NCI-H526 treated with DMSO at 0.1 percent for 48 hours (cell line): ENCODE measurements around the gene TMEM225B.
"Not testable (repeated sequence)": the region's sequence is repeated elsewhere in the genome, so short reads cannot be mapped to it uniquely, and the experiment has no call there.

Experiments
- DNase-seq: peaks from one replicate; lab custom pipeline; 2025; lab: John Stamatoyannopoulos, UW

Gene TMEM225B

DNA sequence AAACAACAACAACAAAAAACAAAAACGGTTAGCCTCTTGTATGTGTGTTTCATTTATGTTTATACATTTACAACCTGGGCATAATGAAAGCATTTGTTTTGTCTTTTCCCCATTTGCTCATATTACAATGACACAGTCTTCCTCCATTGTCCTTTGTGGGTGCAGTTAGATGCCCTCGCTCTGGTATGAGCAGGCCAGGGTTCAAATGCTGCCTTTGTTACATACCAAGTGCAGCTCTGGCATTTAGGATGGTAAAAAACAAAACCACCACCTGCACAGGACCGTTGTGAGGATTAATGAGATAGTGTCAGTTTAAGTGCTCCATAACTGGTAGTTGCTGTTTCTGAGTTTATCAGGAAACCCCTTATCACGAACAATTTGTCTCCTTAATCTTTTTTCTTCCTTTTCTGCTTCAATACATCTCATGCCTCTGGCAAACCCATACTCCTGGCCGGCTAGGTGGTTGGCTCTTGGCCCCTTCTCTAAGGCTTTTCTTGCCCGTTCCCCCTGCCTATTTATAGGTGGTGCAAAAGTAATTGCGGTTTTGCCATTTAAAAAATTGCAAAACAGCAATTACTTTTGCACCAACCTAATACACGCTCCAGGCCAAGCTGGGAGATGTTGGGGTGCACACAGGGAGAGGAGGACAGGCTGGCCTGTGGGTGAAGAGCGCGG is 18.6 kb upstream of the TMEM225B start:
- DNase-seq: no peak

DNA sequence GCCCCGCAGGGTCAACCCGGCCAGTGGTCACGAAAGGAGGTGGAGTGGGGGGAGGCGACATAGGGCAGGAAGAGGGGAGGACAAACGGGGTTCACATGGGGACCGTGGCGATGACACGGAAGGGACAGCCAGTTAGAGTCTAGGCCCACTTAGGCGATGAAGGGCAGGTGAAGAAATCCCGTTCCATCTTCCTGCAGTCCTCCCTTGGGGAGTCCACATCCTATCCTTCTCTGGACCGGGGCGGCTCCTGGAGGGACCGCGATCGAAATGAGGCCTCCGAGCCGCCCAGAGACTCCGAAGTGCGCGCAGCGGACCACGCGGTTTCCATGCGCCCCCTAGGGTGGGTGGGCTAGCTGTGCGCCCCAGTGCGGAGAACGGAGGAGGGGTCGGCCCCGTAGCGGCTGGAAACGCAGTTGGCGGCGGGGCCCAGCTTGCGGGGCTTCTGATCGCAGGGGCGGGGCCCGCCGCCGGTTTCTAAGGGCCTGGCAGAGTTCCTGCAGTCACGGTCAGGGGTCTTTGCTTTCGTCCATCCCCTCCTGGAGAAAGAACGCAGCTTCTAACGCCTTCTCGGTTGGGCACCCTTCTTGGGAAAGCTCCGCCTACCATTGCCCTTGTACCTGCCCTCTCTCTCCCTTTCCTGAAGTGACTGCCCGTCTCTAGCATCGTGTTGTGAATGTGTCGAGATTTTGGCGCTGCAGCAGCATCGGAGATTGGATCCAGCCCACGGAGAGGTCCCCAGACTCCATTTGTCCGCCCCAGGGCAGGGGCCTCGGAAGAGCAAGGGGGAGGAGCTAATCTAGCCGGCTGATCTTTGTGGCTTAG is 17.9 kb upstream of the TMEM225B start:
- DNase-seq: peak; percentile 34

DNA sequence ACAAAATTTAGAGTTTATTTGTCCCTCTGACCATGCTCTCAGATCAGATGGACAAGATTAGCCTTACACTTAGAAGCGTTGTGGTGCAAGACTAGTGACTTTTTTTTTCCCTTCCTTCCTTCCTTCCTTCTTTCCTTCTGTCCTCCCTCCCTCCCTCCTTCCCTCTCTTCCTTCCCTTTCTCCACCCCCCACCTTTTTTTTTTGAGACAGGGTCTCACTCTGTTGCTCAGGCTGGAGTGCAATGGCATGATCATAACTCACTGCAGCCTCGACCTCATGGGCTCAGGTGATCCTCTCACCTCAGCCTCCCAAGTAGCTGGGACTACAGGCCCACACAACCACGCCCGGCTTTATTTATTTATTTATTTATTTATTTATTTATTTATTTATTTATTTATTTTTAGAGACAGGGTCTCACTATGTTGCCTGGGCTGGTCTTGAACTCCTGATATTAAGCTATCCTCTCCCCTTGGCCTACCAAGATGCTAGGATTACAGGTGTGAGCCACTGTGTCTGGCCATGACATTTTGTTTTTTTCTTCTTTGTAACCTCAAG is 17.2 kb upstream of the TMEM225B start:
- not testable (repeated sequence) for DNase-seq

DNA sequence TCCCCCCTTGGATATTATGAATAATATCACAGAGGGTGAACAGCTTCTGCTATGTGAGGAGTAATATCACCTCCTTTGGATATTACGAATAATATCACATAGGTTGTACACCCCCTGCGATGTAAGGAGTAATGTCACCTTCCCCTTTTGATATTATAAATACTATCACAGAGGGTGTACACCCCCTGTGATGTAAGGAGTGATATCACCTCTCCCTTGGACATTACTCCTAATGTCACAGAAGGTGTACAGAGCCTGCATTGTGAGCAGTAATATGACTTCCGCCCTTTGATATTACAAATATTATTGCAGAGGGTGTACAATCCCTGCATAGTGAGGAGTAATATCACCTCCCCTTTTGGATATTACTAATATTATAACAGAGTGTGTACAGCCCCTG is 9.2 kb upstream of the TMEM225B start:
- no peak for DNase-seq

DNA sequence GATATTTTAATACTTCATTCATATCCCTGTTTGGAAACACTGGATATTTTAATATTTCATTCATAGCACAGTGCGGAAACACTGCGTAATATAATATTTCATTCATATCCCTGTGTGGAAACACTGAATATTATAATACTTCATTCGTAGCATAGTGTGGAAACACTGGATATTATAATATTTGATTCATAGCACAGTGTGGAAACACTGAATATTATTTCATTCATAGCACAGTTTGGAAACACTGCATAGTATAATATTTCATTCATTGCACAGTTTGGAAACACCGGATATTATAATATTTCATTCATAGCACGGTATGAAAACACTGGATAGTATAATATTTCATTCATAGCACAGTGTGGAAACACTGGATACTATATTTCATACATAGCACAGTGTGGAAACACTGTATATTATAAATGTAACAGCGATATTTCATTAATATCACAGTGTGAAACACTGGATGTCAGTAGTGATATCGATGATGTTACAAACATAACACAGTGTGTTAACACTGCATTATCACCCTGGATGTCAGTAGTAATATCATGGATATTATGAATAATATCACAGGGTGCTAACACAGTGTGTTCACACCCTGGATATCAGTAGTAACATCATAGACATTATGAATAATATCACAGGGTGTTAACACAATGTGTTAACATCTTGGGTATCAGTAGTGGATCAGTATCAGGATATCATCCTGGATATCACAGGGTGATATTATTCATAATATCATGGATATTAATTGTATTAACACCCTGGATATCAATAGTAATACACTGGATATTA is 2.9 kb upstream of the TMEM225B start:
- DNase-seq: no peak

DNA sequence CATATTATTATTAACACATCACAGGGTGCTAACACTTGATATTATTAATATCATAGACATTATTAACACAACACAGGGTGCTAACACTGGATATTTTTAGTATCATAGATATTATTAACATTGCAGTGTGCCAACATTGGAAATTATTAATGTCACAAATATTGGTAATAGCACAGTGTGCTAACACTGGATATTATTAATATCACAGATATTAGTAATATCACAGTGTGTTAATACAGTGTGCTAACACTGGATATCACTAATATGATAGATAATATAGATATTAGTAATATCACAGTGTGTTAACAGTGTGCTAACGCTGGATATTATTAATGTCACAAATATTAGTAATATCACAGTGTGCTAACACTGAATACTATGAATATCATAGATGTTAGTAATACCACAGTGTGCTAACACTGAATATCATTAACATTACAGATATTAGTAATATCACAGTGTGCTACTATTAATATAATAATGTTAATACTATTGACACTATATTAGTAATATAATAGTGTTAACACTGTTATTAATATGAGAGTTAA is 1.6 kb upstream of the TMEM225B start:
- DNase-seq: no peak

DNA sequence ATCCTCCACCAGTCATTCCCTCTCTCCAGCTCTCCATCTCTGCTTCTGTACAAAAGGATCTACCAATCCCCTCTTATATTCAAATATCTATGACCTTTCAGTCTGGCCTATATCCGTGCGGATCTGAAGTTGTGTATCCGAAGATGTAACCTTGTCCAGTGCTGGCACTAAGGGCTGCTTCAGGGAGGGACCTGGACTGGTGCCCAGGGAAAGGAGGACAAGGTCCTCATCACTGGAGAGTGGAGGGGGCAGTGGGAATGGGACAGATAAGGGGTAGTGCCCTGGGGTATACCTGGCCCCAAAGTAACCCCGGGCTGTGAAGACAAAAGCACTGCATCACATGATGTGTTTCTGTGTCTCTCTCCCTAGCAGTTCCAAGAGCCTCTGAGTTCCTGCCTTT is 1.8 kb downstream of the TMEM225B start:
- no peak for DNase-seq

DNA sequence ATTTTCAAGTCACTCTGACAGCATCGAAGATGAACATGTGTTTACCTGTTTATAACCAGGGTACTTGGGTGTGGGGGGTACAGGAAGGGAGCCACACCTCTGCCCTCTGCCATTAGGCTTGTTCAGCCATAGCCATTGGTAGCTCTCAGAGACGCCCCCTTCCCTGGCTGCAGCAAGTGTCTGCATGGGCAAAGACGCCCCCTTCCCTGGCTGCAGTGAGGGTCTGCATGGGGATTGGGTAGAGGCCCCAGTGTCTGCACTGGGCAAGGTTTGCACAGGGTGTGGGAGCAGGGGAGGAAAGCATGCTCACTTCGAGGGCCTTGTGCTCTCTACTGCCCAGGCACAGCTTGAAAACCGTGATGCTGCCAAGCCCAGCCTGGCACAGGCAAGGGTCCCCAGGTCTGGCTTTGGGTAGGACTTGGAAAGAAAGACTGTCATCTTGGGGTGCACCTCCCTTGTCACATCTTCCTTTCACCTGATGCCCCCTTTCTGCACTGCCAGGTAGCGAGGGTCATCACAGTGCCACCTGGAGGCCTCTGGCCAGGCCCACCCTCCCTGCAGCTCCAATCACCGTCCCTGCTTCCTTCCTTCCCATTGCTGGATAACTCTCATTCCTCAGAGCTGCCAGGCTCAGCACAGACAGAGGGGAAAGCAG is 3.7 kb downstream of the TMEM225B start:
- DNase-seq: no peak

DNA sequence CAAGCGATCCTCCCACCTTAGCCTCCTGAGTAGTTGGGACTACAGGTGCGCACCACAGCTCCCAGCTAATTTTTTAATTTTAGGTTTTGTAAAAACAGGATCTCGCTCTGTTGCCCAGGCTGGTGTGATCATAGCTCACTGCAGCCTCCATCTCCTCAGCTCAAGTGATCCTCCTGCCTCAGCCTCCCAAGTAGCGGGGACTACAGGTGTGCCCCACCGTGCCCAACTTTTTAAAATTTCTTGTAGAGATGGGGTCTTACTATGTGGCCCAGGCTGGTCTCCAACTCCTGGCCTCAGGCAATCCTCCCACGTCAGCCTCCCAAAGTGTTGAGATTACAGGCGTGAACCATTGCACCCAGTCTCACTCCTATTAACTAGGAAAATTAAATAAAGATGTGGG is 7.5 kb downstream of the TMEM225B start:
- no peak for DNase-seq

DNA sequence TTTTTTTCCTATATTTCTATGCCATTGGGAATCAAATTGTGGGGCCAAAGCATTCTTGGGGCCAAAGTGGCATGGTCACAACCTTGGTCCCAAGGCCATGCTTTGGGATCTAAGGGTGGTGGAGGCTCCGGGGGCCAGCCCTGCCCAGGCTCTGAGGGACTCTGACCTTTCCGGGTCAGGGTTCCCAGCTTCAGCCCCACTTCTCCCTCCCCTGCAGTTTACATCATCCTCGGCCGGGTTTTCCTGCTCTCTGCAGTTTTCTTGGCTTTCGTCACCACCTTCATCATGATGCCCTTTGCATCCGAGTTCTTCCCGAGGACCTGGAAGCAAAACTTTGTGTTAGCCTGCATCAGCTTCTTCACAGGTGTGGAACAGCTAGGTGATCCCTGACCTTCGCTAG is 8.5 kb downstream of the TMEM225B start:
- DNase-seq: no peak

DNA sequence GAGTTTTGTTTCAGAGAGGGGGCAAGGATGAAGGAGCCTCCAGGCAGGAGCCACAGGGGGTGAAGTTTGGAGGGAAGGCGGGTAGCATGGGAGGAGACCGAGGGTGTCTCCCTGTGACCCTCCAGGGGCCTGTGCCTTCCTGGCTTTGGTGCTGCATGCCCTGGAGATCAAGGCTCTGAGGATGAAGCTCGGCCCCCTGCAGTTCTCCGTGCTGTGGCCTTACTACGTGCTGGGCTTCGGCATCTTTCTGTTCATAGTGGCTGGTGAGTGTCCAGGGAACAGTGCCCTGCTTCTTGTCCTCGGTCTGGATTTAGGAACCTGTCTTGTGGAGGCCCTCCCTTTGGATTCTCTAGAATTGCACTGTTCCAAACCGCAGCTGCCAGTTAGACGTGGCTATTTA is 9.5 kb downstream of the TMEM225B start:
- no peak for DNase-seq

DNA sequence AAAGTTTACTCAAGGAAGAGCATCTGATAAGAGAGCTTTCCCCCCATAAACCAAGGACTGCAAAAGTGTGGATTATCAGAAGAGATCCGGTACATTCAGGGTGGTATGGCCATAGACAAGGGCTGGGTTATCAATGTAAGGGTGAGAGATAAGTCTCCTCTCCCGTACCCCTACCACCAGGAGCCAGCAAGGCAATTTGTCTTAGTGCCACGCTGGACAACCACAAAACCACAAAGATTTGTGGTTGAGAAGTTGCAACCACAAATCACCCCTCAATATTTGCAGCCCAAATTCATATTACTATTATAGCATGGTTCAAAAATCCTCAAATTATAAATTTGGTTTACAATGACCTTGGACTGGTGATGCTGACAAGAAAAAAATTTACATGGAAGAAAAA is 16.4 kb downstream of the TMEM225B start:
- DNase-seq: no peak

DNA sequence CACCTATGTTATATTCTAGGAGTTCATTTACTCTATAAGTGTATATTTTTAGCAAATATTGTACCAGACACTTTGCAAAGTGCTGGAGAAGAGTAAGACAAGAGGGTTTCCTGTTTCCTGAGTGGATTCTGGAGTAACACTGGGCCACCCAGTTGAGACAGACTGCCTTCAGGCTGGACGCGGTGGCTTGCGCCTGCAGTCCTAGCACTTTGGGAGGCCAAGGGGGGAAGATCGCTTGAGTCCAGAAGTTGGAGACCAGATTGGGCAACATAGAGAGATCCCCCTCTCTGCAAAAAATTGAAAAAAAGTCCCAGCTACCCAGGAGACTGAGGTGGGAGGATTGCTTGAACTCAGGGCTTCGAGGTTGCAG is 17.9 kb downstream of the TMEM225B start:
- DNase-seq: no peak

DNA sequence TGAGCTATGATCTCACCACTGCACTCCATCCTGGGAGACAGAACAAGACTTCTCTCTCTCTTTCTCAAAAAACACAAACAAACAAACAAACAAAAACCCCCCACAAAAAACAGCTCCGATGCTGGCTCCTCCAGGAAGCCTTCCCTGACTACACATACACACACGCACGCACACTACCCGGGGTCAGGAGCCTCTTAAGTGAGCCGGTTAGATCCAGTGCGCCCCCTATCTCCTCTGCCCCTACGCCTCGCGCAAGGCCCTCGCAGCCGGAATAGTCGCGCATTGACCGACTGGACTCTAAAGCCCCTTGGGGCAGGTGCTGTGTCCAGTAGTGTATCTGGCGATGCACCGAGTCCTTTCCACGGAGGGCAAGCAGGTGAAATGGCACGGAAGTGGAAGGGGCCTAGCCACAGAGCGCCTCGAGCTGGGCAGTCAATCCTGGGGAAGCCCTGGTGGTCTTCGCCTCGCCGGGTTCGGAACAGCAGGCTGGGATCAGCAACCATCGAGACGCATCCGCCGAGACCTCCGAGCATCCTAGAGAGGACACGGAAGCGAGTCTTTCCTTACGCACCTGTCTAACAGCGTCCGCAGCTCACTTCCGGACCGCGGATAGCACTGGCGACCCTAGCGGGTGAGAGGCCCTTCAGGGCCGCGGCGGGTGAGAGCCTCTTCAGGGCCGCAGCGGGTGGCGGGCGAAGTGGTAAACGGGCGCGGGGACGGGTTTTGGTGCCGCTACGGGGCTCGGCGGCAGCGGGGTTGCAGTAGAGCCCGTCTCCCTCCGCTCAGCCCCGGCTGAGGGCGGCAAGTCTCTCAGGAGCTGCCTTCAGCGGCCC is 18.5 kb downstream of the TMEM225B start, which contains the start of gene ZSCAN25:
TSS of gene ZSCAN25 (plus strand) at position 588 of the 833 bp plus-strand sequence. CDS start 2,661 bp downstream, outside the sequence.
- peak; percentile 92 for DNase-seq

DNA sequence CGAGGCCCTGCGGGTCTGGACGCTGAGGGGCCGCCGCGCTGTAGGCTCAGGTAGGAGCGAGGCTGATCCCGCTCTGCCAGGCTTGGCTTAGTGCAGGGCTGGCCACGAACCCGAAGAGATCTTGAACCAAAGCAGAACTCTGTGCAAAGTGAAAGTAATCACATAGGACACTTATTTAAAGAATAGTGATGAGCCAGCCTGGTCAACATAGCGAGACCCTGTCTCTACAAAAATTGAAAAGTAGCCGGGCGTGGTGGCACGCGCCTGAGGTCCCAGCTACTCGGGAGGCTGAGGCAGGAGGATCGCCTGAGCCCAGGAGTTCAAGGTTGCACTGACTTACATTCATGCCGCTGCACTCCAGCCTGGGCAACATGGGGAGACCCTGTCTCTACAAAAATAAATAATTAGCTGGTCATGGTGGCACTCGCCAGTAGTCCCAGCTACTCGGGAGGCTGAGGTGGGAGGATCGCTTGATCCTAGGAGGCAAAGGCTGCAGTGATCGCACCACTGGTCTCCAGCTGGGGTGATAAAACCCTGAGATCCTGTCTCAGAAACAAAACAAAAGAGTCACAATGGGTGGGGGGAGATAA is 19.2 kb downstream of the TMEM225B start:
- DNase-seq: no peak

DNA sequence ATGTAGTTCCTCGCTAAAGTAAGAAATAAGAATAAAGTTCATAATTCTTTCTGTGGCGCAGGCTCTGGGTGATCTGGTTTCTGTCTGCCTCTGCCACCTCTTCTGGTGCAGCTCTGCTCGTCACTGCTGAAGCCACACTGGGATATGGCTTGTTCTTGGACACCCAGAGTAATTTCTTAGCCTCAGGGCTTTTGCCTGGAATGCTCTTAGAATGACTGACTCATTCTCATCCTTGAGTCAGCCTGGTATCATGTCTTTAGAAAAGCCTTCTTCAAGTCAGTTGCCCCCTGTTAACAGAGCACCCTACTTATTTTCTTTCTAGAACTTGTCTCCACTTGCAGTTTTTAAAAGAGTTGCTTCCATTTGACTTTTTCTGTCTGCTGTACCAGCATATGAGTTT is 20.7 kb downstream of the TMEM225B start:
- no peak for DNase-seq

DNA sequence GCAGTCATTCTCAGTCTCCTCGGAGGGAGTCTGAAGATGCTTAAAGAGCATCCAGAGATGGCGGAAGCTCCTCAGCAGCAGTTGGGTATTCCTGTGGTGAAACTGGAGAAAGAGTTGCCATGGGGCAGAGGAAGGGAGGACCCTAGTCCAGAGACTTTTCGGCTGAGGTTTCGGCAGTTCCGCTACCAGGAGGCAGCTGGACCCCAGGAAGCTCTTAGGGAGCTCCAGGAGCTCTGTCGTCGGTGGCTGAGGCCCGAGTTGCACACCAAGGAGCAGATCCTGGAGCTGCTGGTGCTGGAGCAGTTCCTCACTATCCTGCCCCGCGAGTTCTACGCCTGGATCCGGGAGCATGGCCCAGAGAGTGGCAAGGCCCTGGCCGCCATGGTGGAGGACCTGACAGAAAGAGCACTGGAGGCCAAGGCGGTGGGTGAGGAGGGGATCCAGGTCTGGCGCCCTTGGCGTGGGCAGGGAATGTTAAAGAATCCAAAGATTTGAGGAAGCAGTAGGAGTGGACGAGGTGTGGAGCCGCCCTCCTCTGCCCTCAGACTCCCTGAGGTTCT is 21.6 kb downstream of the TMEM225B start:
- no peak for DNase-seq

DNA sequence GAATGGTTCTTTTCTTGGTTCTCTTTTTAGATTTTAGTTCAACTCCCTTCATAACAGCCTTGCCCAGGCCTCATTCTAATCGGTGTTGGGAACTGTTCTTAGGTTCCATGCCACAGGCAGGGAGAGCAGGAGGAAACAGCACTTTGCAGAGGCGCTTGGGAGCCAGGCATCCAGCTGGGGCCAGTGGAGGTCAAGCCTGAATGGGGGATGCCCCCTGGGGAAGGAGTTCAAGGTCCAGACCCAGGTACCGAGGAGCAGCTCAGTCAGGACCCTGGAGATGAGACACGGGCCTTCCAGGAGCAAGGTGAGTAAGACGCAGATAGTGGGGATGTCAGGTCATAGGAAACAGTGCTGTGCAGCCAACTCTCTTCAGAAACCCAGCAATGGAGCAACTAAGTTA is 23.2 kb downstream of the TMEM225B start:
- DNase-seq: no peak

DNA sequence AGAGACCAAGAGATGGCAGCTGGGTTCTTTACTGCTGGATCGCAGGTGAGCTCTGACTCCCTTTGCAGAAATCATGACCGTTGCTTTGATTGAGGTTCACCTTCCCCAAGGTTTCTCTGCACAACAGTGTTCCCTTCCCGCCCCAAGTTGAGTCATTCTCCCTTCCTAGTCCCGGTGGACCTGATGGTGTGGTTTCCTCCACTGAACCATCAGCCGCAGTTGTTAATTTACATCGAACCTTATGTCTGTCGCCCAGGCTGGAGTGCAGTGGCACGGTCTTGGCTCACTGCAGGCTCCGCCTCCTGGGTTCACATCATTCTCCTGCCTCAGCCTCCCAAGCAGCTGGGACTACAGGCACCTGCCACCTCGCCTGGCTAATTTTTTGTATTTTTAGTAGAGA is 24.5 kb downstream of the TMEM225B start:
- no peak for DNase-seq

DNA sequence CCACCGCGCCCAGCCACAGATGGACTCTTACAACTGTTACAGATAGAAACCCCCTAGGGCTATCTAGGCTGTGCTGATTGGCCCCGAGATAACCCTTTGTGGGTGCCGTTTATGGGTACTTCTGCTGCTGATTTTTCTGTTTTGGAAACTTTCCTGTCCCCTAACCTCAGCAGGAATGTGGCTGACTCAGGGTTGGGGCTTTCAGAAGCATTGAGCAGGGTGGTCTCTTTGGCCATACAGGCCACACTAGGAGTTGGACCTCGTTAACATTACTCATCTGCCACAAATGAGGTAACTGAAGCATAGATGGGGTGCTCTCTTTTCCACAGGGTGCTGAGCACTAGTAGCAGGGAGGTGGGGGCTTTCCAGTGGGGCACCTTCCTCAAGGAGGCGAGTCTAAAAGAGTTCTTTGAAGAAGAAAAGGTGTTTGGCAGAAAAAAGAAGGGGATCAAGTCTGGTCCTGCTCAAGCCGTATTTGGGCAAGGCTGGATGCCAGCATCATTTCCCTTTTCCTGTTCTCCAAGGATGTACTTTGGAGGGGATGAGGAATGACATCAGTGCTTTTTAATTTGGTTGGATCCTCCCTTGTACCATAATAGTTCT is 25.1 kb downstream of the TMEM225B start:
- no peak for DNase-seq
